HCT116 (cell line): ENCODE data around the gene TMTC2. TPM values are rescaled to one million over a fixed set of nuclear protein-coding genes. Genes with fewer than 3 reads are reported as not detected.

ENCODE experiments used
- ATAC-seq: fragments of 200-7000 bp; cut with Tn5 transposase; 2 replicates; pipeline ENCODE4 v1.9.1; 2020; ENCODE audit warnings: mild to moderate bottlenecking, moderate library complexity
- BruUV-seq: library from RNA; stranded (reverse); fragments of 400-500 nt; replicated peaks from 2 replicates; lab custom pipeline; 2021; lab: Mats Ljungman, UMichigan
- CTCF ChIA-PET: fragments of 300-600 bp; sonication (Branson Sonifier 250); formaldehyde crosslinking; loops from one replicate; lab custom pipeline; 2021; ENCODE audit warnings: antibody characterized with exemption; lab: Charles Lee
- POLR2A ChIA-PET: fragments of 300-600, 350-600 bp; sonication (Branson Sonifier 250); formaldehyde crosslinking; loops from one replicate; lab custom pipeline; 2021; ENCODE audit warnings: antibody characterized with exemption; lab: Charles Lee
- RAD21 ChIA-PET, 2 experiments: fragments of 300-600 bp; sonication (Branson Sonifier 250); formaldehyde crosslinking; loops; one replicate each; lab custom pipeline; 2023; ENCODE audit warnings: low total read pairs in 2 of 2; ENCODE audit not compliant: uncharacterized antibody in 2 of 2, unreplicated experiment in 2 of 2, low non-redundant PET in 1 of 2; lab: Charles Lee
- DNase-seq: peaks from one replicate; pipeline ENCODE4 v3.0.0-alpha.2; 2010; ENCODE audit warnings: low read depth, low spot score
- H2AFZ ChIP-seq: fragments of 200-600 bp; shearing (Covaris generic), sonication (generic); 2 replicates; pipeline ENCODE4 v1.6.1; 2017; ENCODE audit warnings: low read depth, mixed run types, mixed read lengths, antibody characterized with exemption, low read length; ENCODE audit not compliant: poor library complexity, severe bottlenecking
- H3K27ac ChIP-seq: 2 replicates; pipeline ENCODE4 v1.5.1; 2012; ENCODE audit warnings: low read depth, low read length
- H3K27me3 ChIP-seq: fragments of 200-600 bp; sonication (generic); 2 replicates; pipeline ENCODE4 v1.6.1; 2016; ENCODE audit warnings: mixed run types, low read length, mixed read lengths; ENCODE audit not compliant: insufficient read depth
- H3K36me3 ChIP-seq, 2 experiments: fragments of 200-500 bp in 1 of 2; fragments of 200-600 bp in 1 of 2; sonication (Bioruptor generic) in 1 of 2; sonication (generic) in 1 of 2; 2 replicates each; pipeline versions ENCODE4 v1.5.1 to v1.6.1; 2014 to 2016; ENCODE audit warnings: low read length in 2 of 2, inconsistent platforms in 1 of 2, mixed read lengths in 1 of 2, mixed run types in 1 of 2; ENCODE audit not compliant: insufficient read depth in 2 of 2, control insufficient read depth in 1 of 2
- H3K4me1 ChIP-seq, 2 experiments: fragments of 200-600 bp in 1 of 2; sonication (generic) in 1 of 2; 2 replicates each; pipeline versions ENCODE4 v1.5.1 to v1.6.1; 2012 to 2017; ENCODE audit warnings: low read length in 2 of 2, inconsistent platforms in 1 of 2, mild to moderate bottlenecking in 1 of 2, mixed read lengths in 1 of 2, mixed run types in 1 of 2, moderate library complexity in 1 of 2; ENCODE audit not compliant: insufficient read depth in 2 of 2, control insufficient read depth in 1 of 2
- H3K4me2 ChIP-seq: fragments of 200-600 bp; sonication (generic); 2 replicates; pipeline ENCODE4 v1.6.1; 2017; ENCODE audit warnings: mixed run types, low read length, mixed read lengths
- H3K4me3 ChIP-seq, 2 experiments: fragments of 200-600 bp in 1 of 2; sonication (generic) in 1 of 2; replicated peaks in 1 of 2; 2 replicates each; pipeline ENCODE4 v1.5.1; 2011 to 2016; ENCODE audit warnings: low read length in 2 of 2, control low read depth in 1 of 2, low read depth in 1 of 2, mild to moderate bottlenecking in 1 of 2, mixed read lengths in 1 of 2, mixed run types in 1 of 2
- H3K79me2 ChIP-seq: fragments of 200-600 bp; sonication (generic); 2 replicates; pipeline ENCODE4 v1.6.1; 2017; ENCODE audit warnings: mild to moderate bottlenecking, mixed run types, low read length, moderate library complexity, mixed read lengths; ENCODE audit not compliant: insufficient read depth
- H3K9ac ChIP-seq: fragments of 200-600 bp; sonication (generic); 2 replicates; pipeline ENCODE4 v1.6.1; 2016; ENCODE audit warnings: low read length, mixed read lengths
- H3K9me2 ChIP-seq: fragments of 200-600 bp; sonication (generic), shearing (Covaris generic); 2 replicates; pipeline ENCODE4 v1.6.1; 2017; ENCODE audit warnings: mixed run types, mild to moderate bottlenecking, moderate library complexity; ENCODE audit not compliant: insufficient read depth
- H3K9me3 ChIP-seq, 2 experiments: fragments of 200-500 bp in 1 of 2; fragments of 200-600 bp in 1 of 2; sonication (Bioruptor generic) in 1 of 2; sonication (generic) in 1 of 2; 2 replicates each; pipeline ENCODE4 v1.6.1; 2014 to 2017; ENCODE audit warnings: low read length in 2 of 2, mixed read lengths in 2 of 2, inconsistent platforms in 1 of 2, low read depth in 1 of 2, mild to moderate bottlenecking in 1 of 2, mixed run types in 1 of 2, moderate library complexity in 1 of 2; ENCODE audit not compliant: control insufficient read depth in 1 of 2, insufficient read depth in 1 of 2
- H4K20me1 ChIP-seq: fragments of 200-600 bp; sonication (generic), shearing (Covaris generic); 2 replicates; pipeline ENCODE4 v1.6.1; 2017; ENCODE audit warnings: mixed run types, mild to moderate bottlenecking, moderate library complexity; ENCODE audit not compliant: insufficient read depth
- CBX3 ChIP-seq: IDR thresholded peaks from 2 replicates; pipeline ENCODE4 v1.6.1; 2012; ENCODE audit warnings: low read depth
- EZH2phosphoT487 ChIP-seq: fragments of 200-600 bp; IDR thresholded peaks from 2 replicates; pipeline ENCODE4 v1.6.1; 2018; ENCODE audit warnings: antibody characterized with exemption, borderline replicate concordance
- FOSL1 ChIP-seq: IDR thresholded peaks from 2 replicates; pipeline ENCODE4 v1.6.1; 2012; ENCODE audit warnings: low read depth
- SP1 ChIP-seq: IDR thresholded peaks from 2 replicates; pipeline ENCODE4 v1.6.1; 2012; ENCODE audit warnings: low read depth
- SRF ChIP-seq: IDR thresholded peaks from 2 replicates; pipeline ENCODE4 v1.6.1; 2012; ENCODE audit warnings: low read depth
- ZFX ChIP-seq: fragments of 450-650 bp; IDR thresholded peaks from 2 replicates; pipeline ENCODE4 v1.6.1; 2017
- intact Hi-C: fragments of 100-400 bp; cut with micrococcal nuclease; formaldehyde crosslinking; loops from 2 replicates; pipeline ENCODE4 v1.10.0; 2022
- total RNA-seq: library from RNA; stranded (reverse); gene quantifications from one replicate; pipeline ENCODE4 v1.2.1, GENCODE V29; 2021; ENCODE audit not compliant: unreplicated experiment
- TF ChIP-seq, protein P1 (sequence below), 3 experiments: fragments of 200-600 bp in 1 of 3; sonication (generic) in 1 of 3; IDR thresholded peaks in 2 of 3; conservative IDR thresholded peaks in 1 of 3; 2 replicates each; pipeline ENCODE4 v1.5.1; 2012 to 2017; ENCODE audit warnings: low read depth in 2 of 3, low read length in 2 of 3, antibody characterized with exemption in 1 of 3, borderline replicate concordance in 1 of 3, control low read depth in 1 of 3, mild to moderate bottlenecking in 1 of 3, mixed read lengths in 1 of 3, mixed run types in 1 of 3, moderate library complexity in 1 of 3; ENCODE audit not compliant: insufficient read depth in 1 of 3
- TF ChIP-seq, protein P2 (sequence below): IDR thresholded peaks from 2 replicates; pipeline ENCODE4 v1.6.1; 2012

Gene TMTC2
- total RNA-seq, 1 experiment from 2014 or later: 11.5 TPM

DNA sequence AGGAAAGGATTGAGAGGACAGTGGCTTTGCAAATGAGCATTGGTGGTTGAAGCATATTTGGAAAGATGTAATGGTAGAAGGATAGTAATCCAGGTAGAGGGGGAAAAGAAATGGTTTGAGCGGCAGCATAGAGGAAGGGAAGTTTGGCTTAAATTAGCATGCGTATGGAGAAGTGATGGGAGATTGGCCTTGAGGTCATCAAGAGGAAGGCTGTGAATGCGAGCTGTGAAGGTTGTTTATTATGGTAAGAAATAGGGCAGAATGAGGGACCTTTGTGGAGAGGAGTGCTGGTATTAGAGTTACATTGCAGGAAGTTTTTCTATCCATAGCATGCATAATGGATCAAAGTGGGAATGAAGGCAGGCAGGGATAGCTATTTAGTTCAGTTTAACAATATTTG is 162.1 kb downstream of the TMTC2 start:
- no peak overlapping the region for H3K27ac ChIP-seq
- no peaks in the 10 kb centered on the region for H3K4me1 ChIP-seq
- intact Hi-C loops: no loop called here
- no peaks in the 10 kb centered on the region for H3K36me3 ChIP-seq
- H3K27me3 ChIP-seq: no peaks in the 10 kb centered on the region
- ChIA-PET CTCF (no interaction called here), POLR2A (no interaction called here), RAD21 (no interaction called here)
- no peaks in the 10 kb centered on the region for H4K20me1 ChIP-seq
- DNase-seq (no peak), ATAC-seq (no peak)
- TF ChIP-seq FOSL1 (no peak), SRF (no peak), SP1 (no peak), EZH2phosphoT487 (no peak), CBX3 (no peak), ZFX (no peak)
- H3K79me2 ChIP-seq: no peaks in the 10 kb centered on the region
- H3K4me3 ChIP-seq: no peak overlapping the region
- H3K9me2 ChIP-seq: no peaks in the 10 kb centered on the region
- no peak overlapping the region for H3K4me2 ChIP-seq
- no peak overlapping the region for H3K9ac ChIP-seq
- no TSS peak for BruUV-seq
- H3K9me3 ChIP-seq: no peaks in the 10 kb centered on the region
- H2AFZ ChIP-seq: no peak overlapping the region

DNA sequence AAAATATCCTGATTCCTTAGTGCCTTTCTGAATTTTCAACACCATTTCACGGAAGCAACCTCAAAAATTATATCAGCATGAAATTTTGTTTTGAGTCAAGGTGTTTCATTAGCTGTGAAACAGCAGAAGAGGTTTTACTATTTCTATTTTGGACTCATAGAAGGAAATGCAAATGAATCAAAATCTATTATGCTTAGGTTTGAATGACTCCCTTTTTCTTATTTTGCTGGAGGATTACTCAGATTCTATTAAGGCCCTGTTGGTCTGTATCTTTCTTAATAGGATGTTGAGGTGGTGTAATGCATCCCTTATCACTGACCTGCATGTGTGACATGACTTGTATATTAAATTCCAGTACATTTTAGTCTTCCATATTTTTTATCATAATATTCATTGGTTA is 165.8 kb downstream of the TMTC2 start:
- BruUV-seq: no TSS peak
- no peaks in the 10 kb centered on the region for H3K9me2 ChIP-seq
- H3K4me2 ChIP-seq: no peak overlapping the region
- RAD21 ChIA-PET: no interaction called here
- no peaks in the 10 kb centered on the region for H4K20me1 ChIP-seq
- H3K4me1 ChIP-seq: peaks cover 1 to 5% of the 10 kb centered on the region in 2 experiments; a peak in 3 of 4 replicates
- no peaks in the 10 kb centered on the region for H3K79me2 ChIP-seq
- H3K36me3 ChIP-seq: no peaks in the 10 kb centered on the region
- no peak overlapping the region for H3K4me3 ChIP-seq
- CTCF ChIA-PET: no interaction called here
- POLR2A ChIA-PET: no interaction called here
- H3K9me3 ChIP-seq: no peaks in the 10 kb centered on the region
- no peak for DNase-seq
- TF ChIP-seq, protein P1, sequence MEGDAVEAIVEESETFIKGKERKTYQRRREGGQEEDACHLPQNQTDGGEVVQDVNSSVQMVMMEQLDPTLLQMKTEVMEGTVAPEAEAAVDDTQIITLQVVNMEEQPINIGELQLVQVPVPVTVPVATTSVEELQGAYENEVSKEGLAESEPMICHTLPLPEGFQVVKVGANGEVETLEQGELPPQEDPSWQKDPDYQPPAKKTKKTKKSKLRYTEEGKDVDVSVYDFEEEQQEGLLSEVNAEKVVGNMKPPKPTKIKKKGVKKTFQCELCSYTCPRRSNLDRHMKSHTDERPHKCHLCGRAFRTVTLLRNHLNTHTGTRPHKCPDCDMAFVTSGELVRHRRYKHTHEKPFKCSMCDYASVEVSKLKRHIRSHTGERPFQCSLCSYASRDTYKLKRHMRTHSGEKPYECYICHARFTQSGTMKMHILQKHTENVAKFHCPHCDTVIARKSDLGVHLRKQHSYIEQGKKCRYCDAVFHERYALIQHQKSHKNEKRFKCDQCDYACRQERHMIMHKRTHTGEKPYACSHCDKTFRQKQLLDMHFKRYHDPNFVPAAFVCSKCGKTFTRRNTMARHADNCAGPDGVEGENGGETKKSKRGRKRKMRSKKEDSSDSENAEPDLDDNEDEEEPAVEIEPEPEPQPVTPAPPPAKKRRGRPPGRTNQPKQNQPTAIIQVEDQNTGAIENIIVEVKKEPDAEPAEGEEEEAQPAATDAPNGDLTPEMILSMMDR (IDR thresholded peaks at IDR 0.05 in 2 of 3, conservative IDR thresholded peaks at IDR 0.05 in 1 of 3; ENCODE audit: borderline replicate concordance in 1 of 3, insufficient read depth in 1 of 3, low read depth in 2 of 3, low read length in 2 of 3): no peak
- TF ChIP-seq, protein P2, sequence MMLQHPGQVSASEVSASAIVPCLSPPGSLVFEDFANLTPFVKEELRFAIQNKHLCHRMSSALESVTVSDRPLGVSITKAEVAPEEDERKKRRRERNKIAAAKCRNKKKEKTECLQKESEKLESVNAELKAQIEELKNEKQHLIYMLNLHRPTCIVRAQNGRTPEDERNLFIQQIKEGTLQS: no peak
- TF ChIP-seq CBX3 (no peak), FOSL1 (no peak)
- ATAC-seq: no peak
- no peak overlapping the region for H3K9ac ChIP-seq
- no peaks in the 10 kb centered on the region for H3K27me3 ChIP-seq
- intact Hi-C loops: no loop called here
- no peak overlapping the region for H2AFZ ChIP-seq
- H3K27ac ChIP-seq: no peak overlapping the region
